Stimulated activated naive CD4-positive, alpha-beta T cell (primary cell): ENCODE measurements around the gene DLX3.

Experiments
- DNase-seq, 6 experiments: peaks; one replicate each; lab custom pipeline; 2025; lab: John Stamatoyannopoulos, UW

DLX3 gene

GRCh38 chr17:49992191-49992932 lies 2.7 kb downstream of the DLX3 start:
- DNase-seq, result no peak

GRCh38 chr17:49991409-49991808 lies 3.6 kb downstream of the DLX3 start:
- no peak for DNase-seq

- no peak for DNase-seq
Measured at GRCh38 chr17:49990921-49991320, 4.1 kb downstream of the DLX3 start.

GRCh38 chr17:49990331-49990730 lies 4.7 kb downstream of the DLX3 start:
- no peak for DNase-seq

- DNase-seq, result no peak
Measured at GRCh38 chr17:49989518-49989880, 5.5 kb downstream of the DLX3 start.

GRCh38 chr17:49987681-49988441 lies 7.2 kb downstream of the DLX3 start:
- DNase-seq, result no peak

GRCh38 chr17:49987290-49987585 lies 7.8 kb downstream of the DLX3 start:
- DNase-seq, result no peak

GRCh38 chr17:49986396-49987289 lies 8.4 kb downstream of the DLX3 start:
- no peak for DNase-seq

- DNase-seq, result no peak
Measured at GRCh38 chr17:49985310-49985990, 9.6 kb downstream of the DLX3 start.

- DNase-seq, result no peak
Measured at GRCh38 chr17:49984776-49985175, 10.2 kb downstream of the DLX3 start.

GRCh38 chr17:49984283-49984682 lies 10.7 kb downstream of the DLX3 start:
- no peak for DNase-seq

GRCh38 chr17:49980703-49981197 lies 14.3 kb downstream of the DLX3 start:
- DNase-seq, result no peak

GRCh38 chr17:49979748-49980479 lies 15.1 kb downstream of the DLX3 start:
- no peak for DNase-seq

GRCh38 chr17:49978501-49978900 lies 16.5 kb downstream of the DLX3 start:
- DNase-seq, result no peak

- DNase-seq, result no peak
Measured at GRCh38 chr17:49977463-49978389, 17.3 kb downstream of the DLX3 start.

GRCh38 chr17:49976828-49977202 lies 18.2 kb downstream of the DLX3 start:
- DNase-seq, result no peak

GRCh38 chr17:49976163-49976827 lies 18.7 kb downstream of the DLX3 start:
- no peak for DNase-seq

GRCh38 chr17:49975531-49975930 lies 19.5 kb downstream of the DLX3 start:
- DNase-seq, result no peak

GRCh38 chr17:49973271-49973615 lies 21.8 kb downstream of the DLX3 start:
- no peak for DNase-seq
